HG02759 (cell line): Measurements from ENCODE around the gene GALNT17.

ENCODE experiments used
- ATAC-seq: cut with Tn5 transposase; IDR thresholded peaks from one replicate; pipeline ENCODE4 v1.9.1; 2021; ENCODE audit warnings: mild to moderate bottlenecking, moderate library complexity; ENCODE audit not compliant: unreplicated experiment

Gene GALNT17

GRCh38 chr7:71384094-71384493, 252.2 kb downstream of the GALNT17 start:
- ATAC-seq = no peak

GRCh38 chr7:71385330-71385729, 253.4 kb downstream of the GALNT17 start:
- ATAC-seq = no peak

GRCh38 chr7:71386152-71386785, 254.3 kb downstream of the GALNT17 start:
- ATAC-seq = no peak

DNA sequence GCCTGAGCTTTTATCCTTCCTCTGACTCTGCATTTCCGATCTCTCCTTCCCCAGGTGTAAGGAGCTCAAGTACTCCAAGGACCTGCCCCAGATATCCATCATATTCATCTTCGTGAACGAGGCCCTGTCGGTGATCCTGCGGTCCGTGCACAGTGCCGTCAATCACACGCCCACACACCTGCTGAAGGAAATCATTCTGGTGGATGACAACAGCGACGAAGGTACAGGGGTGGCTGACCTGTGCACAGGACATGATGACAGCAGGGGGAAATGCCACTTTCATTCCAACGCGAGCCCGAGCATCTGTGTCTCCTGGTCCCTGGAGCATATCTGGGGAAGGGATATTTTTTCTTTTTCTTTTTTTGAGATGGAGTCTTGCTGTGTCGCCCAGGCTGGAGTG, 256.2 kb downstream of the GALNT17 start:
- ATAC-seq = no peak

DNA sequence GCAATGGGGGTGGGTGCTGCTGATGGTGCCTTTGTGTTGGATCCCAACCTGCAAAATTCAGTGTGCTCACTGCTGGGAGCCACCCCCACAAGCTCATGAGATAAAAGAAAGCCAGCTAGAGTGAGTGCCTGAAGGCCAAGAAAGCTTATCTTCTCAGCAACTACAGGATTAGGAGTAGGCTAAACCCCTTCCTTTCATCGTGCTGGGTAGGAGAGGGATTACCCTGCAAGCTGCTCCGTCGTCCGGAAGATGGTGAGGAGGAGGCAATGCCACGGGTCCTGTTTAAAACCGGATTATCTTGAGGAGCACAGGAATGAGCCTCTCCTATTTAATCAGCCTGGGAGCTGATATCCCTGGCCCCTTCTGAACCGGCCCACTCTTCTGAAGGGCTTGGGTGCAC, 258.0 kb downstream of the GALNT17 start:
- no peak for ATAC-seq

- ATAC-seq = no peak
Observed at GRCh38 chr7:71393661-71394060, 261.7 kb downstream of the GALNT17 start.

- ATAC-seq = no peak
Observed at GRCh38 chr7:71402684-71403083, 270.7 kb downstream of the GALNT17 start.

DNA sequence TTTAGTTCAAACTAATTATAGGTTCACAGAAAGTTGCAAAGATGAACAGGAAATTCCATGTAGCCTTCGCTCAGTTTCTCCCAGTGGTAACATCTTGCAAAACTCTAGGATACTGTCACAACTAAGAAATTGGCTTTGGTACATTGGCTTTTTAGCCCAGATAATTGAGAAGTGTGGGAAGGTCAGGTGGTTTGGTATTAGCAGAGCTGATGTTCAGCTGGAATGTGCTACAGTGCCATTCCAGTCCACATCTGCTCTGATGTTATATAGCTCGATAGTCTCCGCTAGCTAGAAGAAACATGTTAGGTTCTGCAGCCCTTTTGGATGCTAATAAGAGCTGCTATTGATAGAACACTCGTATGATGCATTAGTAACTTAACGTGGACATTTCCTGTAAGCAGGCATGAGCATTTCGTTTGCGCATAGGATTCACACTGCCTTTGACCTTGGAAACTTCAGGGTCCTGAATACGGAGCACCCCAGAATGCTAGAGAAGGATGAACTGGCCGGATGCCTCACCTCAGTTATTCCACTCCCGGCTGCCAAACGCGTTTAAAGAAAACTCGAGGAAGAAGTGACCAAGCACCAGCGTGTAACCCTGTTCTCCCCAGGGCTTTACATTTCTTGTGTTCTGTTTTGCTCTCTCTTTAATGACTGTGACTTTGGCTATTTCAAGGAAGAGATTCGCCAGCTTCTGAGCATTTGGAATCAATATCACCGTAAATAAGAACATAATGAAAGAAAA, 271.4 kb downstream of the GALNT17 start:
- ATAC-seq = no peak

DNA sequence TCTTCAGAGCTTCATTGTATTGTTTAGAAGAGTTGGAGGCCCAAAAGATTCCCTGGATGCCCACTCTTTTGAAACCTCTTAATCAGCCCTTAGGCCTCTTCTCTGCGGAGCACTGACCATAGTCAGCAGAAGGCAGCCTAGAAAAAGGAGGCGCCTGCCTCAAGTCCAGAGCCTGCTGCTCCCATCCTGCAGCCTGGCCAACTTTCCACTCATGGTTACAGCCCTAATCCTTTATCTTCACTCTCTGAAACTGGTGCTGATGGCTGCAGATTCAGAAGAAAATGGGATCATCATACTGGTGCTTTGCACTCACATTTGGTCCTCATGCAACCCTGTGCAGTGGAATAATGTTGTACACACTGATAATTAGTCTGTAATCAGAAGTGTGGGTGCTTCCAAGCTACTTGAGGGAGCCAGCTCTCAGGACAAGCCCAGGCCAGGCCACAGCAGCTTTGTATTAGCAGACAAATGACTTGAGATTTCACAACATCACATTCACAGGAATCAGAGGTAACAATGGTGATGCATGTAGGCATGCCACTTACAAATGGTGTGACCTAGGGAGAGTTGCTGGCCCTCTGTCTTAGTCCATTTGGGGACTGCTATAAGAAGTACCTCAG, 272.9 kb downstream of the GALNT17 start:
- ATAC-seq = no peak

- ATAC-seq = no peak
Observed at GRCh38 chr7:71408271-71408670, 276.3 kb downstream of the GALNT17 start.

- no peak for ATAC-seq
Observed at GRCh38 chr7:71409550-71410157, 277.7 kb downstream of the GALNT17 start.

- ATAC-seq = no peak
Observed at GRCh38 chr7:71411475-71411874, 279.5 kb downstream of the GALNT17 start.

DNA sequence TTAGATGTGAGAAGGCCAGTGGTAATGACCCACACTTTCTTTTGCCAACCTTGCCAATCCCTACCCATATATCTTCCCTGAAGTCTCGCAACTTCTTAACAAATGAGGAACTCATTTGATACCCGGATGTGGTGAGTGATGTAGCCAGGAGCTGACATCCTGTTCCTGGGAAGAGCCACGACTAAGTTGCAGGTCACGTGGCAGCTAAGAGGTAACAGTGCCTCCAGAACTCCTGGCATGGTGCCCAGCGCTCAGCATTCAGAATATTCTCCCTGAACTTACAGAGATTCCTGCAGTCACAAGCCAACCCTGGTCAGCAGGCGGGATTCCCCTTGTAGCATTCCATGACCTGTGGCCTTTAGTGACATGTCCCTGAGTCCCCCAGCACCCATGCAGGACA, 282.5 kb downstream of the GALNT17 start:
- ATAC-seq = no peak

- ATAC-seq = no peak
Observed at GRCh38 chr7:71419546-71420337, 287.8 kb downstream of the GALNT17 start.

DNA sequence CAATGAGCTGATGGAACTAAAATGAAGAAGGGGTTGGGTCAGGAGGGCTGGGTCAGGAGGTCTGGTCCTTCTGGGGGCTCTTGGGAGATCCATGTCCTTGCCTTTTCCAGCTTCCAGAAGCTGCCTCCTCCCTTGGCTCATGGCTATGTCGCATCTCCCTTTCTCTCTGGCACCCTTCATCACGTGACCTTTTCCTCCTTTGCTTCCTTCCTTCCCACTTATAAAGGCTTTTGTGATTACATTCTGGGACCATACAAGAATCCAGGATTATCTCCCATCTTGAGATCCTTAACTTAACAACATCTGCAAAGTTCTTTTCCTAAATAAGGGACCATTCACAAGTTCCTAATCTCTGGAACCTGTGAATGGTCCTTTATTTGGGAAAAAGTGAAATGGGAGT, 290.2 kb downstream of the GALNT17 start:
- no peak for ATAC-seq

DNA sequence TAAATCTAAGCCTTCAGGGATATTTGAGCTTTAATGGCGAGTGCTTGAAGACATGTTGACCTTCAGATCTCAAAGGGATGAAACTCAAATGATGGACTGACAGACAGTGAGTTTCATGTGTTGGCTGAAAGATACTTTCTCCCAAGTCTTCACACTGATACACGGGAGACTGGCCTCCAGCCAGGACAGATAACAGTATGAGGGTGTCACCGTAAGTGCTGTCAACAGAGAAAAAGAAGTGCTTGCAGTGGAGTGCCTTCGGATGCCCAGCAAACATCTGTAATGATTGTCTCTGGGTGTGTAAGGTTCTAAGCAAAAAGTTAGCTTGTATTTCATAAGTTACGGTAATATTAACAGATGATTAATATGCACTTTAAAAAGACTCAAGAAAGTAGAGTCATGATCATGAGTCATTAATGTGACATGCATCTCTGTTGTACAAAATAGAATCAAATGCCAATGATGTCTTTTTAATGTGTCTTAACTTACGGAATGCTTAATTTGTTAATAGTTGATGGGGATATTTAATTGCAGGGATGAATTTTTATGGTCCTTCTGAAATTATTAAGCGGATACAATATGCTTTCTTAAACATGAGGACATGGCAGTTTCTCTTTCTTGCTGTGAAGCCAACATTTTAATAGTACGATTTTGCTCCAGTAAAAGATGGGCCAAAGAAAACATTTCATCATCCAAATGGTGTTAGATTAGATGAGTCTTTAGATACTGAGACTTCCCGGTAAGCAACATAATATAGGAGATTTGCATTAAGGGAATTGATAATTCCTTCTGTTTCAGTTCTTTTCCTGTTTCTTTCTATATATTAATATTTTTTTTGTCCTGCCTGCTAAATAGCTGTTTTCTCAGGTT, 292.5 kb downstream of the GALNT17 start:
- no peak for ATAC-seq

- no peak for ATAC-seq
Observed at GRCh38 chr7:71429083-71429482, 297.1 kb downstream of the GALNT17 start.

- no peak for ATAC-seq
Observed at GRCh38 chr7:71430246-71430645, 298.3 kb downstream of the GALNT17 start.

DNA sequence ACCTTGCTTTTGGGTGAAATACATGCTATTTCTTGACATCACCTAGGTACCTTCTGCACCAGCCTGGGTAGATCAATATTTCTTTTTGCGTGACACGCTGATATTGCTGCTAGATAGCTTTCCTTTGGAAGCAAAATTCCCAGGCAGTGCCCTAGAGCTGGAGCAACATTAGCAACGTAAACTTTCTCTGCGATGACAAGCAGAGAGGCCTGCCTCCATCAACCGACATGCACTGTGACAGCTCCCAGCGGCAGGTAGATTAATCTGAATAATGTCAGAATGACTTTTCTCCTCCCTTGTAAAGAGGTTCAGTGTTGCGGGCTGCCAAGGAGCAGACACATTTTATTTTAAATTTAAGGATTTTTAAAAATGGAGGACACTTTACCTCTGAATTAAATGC, 307.4 kb downstream of the GALNT17 start:
- no peak for ATAC-seq
